Stimulated activated CD4-positive, alpha-beta T cell treated with anti-CD3 and anti-CD28 coated beads, Interleukin-2, amount 100 ng/mL, for 48 hours (primary cell): ENCODE results near the gene COL5A1.

ENCODE experiments used
- DNase-seq, 2 donors: peaks; one replicate each; pipeline ENCODE4 v3.0.0-alpha.2; 2020

Gene COL5A1

GRCh38 chr9:134607971-134608370, 33.6 kb upstream of the COL5A1 start:
- DNase-seq, result no peak

GRCh38 chr9:134611046-134611445, 30.6 kb upstream of the COL5A1 start:
- DNase-seq, result no peak

- no peak for DNase-seq
Measured at GRCh38 chr9:134612309-134612708, 29.3 kb upstream of the COL5A1 start.

GRCh38 chr9:134612715-134613114, 28.9 kb upstream of the COL5A1 start:
- DNase-seq, result no peak

GRCh38 chr9:134614256-134614655, 27.3 kb upstream of the COL5A1 start:
- no peak for DNase-seq

GRCh38 chr9:134616341-134616740, 25.3 kb upstream of the COL5A1 start:
- DNase-seq, result no peak

GRCh38 chr9:134617246-134617645, 24.4 kb upstream of the COL5A1 start:
- no peak for DNase-seq

- no peak for DNase-seq
Measured at GRCh38 chr9:134617836-134618162, 23.8 kb upstream of the COL5A1 start.

GRCh38 chr9:134618163-134618832, 23.3 kb upstream of the COL5A1 start:
- no peak for DNase-seq

- no peak for DNase-seq
Measured at GRCh38 chr9:134618833-134619447, 22.7 kb upstream of the COL5A1 start.

- no peak for DNase-seq
Measured at GRCh38 chr9:134619448-134619982, 22.1 kb upstream of the COL5A1 start.

GRCh38 chr9:134619983-134620661, 21.5 kb upstream of the COL5A1 start:
- no peak for DNase-seq

GRCh38 chr9:134620751-134621557, 20.6 kb upstream of the COL5A1 start:
- no peak for DNase-seq

GRCh38 chr9:134621558-134622110, 20.0 kb upstream of the COL5A1 start:
- DNase-seq, result no peak

GRCh38 chr9:134622896-134623257, 18.7 kb upstream of the COL5A1 start:
- DNase-seq, result no peak

- DNase-seq, result no peak
Measured at GRCh38 chr9:134623258-134624066, 18.1 kb upstream of the COL5A1 start.

GRCh38 chr9:134624137-134624591, 17.4 kb upstream of the COL5A1 start:
- no peak for DNase-seq

GRCh38 chr9:134624621-134625181, 16.9 kb upstream of the COL5A1 start:
- DNase-seq, result no peak

GRCh38 chr9:134625361-134626068, 16.1 kb upstream of the COL5A1 start:
- DNase-seq, result no peak

- DNase-seq, result no peak
Measured at GRCh38 chr9:134626069-134626423, 15.6 kb upstream of the COL5A1 start.
